Measurements from ENCODE around the gene AGO4.
"Not testable (repeated sequence)": the region's sequence is repeated elsewhere in the genome, so short reads cannot be mapped to it uniquely, and the experiment has no call there.

AGO4 gene

DNA sequence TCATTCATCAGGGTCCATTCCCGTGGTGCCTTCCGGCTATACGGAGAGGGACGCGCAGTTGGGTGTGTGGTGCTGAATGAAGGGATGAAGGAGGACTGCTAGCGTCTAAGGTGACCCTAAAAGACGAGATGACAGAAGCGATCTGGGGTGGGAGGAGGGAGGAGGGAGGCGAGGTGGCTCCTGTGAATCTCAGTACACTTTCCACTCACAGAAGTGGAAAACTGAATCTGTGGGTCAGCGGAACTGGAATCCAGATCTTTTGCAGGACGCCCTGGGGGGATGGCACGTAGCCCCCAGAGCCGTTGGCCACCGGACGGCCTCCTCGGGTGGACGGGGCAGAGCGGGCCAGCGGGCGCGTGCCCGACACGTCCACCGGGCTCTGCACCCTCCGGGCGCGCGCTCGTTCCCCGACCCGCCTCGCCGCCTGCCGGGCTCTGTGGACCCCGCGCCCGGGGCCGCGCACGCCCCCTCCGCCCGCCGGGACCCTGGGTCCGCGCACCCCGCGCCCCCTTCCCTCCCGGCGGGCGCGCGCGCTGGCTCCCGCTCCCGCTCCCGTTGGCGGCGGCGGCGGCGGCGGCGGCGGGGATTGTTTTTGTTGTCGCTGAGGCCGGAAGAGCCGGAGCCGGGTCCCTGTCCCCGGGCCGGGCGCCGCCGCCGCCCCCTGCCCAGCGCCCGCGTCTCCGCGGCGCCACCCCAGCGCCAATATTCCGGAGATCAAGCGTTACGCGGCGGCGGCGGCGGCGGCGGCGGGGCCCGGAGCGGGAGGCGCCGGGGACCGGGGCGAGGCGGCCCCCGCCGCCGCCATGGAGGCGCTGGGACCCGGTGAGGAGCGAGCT lies at the start of gene AGO4:
Gene AGO4, plus strand, starts transcription at position 403 of the 836 bp plus-strand sequence. Its CDS starts 401 bp downstream, at position 804.
- no peak for DNase-seq (ENCODE audit: low read depth)

DNA sequence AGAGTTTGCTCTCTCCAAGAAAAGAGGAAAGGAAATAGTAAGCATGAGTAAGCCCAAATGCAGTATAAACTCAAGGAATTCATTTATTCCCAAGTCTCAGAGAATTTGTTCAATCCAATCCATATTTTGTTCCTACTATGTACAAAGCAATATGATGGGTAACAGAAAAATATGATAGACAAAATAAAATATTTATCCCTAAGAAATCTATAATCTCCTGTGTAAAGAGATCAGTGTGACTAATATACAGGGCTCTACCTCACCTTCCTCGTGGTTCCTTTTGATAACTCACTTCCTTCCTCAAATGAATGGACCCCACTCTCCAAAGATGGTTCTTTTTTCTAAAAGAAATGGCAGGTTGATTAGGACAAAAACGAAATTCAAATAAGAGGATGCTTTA lies 45.7 kb upstream of the AGO4 start:
- DNase-seq (ENCODE audit: low read depth) = no peak

DNA sequence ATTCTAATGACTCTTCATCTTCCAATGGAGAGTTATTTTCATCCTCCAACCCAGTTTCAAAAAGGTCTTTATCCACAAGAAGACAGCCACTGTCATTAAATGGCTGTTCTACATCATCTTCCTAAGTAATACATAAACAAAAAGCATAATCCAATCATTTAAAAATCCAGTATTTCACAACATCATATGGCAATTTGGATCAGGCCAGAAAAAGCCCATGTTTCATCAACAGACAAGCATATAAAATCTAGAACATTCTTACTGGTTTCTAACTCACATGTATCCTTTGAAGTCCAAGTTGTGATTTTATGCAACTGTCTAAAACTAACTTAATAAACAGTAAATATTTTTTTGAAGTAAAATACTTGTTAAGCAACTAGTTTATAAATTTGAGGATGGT lies 44.6 kb upstream of the AGO4 start:
- DNase-seq (ENCODE audit: low read depth) = no peak

DNA sequence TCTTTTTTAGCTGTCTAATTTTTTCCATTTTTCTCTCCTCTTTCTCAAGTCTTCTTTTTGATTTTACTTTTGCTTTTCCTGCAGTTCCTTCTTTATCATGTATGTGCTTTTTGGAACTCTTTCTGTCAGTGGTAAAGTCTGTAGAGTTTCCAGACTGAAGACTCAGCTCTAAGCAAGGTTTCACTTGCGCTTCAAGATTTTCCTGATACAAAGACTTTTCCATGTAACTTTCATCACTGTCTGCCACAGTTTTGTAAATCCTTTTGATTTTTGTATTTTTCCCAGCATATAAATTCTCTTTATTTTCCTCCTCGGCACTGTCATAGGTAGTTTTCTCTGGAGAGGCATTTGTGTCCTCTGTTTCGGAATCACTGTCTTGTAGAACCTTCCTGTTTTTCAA lies 43.5 kb upstream of the AGO4 start:
- DNase-seq (ENCODE audit: low read depth) = no peak

DNA sequence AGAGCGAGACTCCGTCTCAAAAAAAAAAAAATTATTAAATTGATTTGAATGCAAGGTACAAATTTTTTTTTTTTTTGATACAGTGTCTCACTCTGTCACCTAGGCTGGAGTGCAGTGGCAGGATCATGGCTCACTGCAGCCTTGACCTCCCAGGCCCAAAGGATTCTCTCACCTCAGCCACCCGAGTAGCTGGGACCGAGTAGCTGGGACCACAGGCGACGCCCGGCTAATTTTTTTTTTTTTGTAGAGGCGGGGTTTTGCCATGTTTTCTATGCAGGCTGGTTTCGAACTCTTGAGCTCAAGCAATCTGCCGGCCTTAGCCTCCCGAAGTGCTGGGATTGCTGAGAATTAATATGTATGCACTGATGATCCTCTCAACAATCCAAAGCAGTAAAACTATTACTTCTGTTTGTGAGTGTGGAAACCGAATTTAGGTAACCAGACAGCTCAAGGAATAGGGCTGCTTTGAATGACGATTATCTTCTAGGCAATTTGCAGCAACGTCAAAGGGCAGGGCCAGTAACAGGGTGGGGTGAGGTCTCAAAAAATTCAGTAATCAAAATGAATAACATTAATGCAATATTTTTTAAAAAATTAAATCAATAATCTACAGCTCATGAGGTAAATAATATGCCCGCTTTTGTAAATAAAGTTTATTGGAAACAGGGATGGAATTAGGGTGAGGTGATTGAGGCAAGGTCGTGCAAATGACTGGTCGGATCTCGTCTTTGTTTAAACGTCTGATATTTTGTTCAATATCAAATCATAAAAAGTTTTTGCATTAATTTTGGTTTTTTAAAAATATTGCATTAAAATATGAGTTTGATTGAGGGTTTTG lies 39.2 kb upstream of the AGO4 start:
- DNase-seq (ENCODE audit: low read depth) = no peak

DNA sequence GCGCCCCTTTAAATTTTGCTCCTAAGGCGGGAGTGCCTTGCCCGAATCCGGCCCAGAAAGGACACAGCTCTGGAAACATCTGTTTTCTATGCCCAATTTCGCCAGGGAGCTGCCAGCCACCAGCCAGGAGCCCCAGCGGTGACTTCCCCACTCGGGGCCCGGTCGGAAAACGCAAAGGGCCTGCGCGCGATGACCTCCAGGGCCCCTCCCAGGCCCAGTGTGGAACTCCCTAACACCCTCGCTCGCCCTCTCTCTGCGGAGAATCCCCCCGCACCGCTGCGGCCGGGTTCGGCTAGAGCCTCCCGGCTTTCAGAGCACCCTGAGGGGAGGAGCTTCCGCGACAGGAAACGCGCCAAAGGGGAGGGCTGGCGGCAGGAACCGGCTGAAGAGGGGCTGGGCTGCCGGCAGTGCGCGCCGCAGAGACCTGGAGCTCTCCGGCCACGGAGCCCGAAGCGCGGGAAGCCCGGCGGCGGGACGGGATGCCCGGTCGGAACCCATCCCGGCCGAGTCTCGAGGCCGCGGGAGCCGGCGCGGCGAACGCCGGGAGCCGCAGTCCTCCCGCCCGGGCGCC lies 38.5 kb upstream of the AGO4 start:
- peak; percentile 41 for DNase-seq (ENCODE audit: low read depth)

DNA sequence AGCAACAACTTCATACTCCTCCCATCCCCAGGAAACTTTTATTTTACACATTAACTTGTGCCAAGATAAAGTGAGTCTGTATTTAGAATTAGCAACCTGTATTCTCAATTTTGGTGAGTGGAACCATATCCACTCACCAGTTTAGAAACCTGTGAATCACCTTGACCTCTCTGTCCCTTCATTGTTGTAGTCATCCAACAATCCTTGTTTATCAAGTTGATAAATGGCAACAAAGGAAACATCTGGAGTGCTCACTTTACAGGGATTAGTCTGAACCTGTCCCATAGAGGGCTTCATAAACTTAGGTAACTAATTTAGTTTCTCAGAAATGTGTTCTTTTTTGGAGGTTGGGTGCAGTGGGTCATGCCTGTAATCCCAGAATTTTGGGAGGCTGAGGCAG lies 34.1 kb upstream of the AGO4 start:
- DNase-seq (ENCODE audit: low read depth) = no peak

DNA sequence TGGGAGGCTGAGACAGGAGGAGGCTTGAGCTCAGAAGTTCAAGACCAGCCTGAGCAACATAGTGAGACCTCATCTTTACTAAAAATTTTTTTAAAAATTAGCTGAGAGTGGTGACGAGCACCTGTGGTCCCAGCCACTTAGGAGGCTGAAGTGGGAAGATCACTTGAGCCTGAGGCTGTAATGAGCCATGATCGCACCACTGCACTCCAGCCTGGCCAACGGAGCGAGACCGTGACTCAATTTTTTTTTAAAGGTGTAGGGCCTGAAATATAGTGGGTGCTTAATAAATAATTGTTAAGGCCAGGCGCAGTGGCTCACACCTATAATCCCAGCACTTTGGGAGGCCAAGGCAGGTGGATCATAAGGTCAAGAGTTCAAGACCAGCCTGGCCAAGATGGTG lies 31.6 kb upstream of the AGO4 start:
- DNase-seq (ENCODE audit: low read depth) = not testable (repeated sequence)

DNA sequence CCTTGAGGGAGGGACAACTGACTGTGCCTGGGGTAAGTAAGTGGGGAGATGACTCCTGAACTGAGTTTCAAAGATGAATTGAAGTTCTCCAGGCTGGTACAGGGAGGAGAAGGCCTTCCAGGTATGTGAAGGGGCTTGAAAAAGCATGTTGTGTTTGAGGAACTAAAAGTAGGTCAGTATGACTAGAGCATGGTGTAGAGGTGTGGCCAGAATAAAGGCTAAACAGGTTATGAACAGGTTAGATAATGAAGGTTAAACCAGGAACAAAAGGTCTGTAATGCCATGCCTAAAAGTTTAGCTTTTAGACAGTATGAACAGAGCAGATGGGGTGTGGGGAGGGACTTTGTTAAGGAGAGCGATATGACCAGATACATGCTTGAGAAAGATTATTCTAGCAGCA lies 30.7 kb upstream of the AGO4 start:
- DNase-seq (ENCODE audit: low read depth) = no peak

DNA sequence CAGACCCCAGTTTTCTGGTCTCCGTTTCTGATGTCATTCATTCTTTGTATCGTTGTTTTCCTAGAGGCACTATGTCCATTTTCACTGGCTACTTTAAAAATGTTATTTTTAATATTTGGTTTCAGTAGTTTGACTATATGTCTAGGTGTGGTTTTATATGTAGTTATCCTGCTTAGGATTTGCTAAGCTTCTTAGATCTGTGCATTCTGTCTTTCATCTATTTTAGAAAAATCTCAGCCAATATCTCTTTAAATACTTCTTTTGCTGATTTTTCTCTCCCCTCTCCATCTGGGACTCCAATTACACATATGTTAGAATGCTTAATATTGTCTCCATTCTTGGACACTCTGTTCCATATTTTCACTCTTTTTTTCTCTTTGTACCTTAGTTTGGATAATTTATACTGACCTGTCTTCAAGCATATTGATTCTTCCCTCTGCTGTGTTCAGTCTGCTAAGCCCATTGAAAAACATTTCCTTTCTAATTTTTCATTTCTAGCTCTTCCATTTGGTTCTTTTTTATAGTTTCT lies 24.7 kb upstream of the AGO4 start:
- DNase-seq (ENCODE audit: low read depth) = no peak

DNA sequence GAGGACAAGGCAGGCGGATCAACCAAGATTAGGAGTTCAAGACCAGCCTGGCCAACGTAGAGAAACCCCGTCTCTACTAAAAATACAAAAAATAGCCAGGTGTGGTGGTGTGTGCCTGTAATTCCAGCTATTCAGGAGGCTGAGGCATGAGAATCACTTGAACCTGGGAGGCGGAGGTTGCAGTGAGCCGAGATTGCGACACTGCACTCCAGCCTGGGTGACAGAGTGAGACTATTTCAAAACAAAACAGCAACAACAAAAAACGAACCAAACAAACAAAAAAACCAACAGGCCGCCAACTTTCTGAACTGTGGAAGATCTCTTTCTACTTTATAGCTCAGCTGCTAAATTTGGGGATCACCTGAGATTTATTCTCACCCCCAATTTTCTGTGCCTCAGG lies 23.5 kb upstream of the AGO4 start:
- not testable (repeated sequence) for DNase-seq (ENCODE audit: low read depth)

DNA sequence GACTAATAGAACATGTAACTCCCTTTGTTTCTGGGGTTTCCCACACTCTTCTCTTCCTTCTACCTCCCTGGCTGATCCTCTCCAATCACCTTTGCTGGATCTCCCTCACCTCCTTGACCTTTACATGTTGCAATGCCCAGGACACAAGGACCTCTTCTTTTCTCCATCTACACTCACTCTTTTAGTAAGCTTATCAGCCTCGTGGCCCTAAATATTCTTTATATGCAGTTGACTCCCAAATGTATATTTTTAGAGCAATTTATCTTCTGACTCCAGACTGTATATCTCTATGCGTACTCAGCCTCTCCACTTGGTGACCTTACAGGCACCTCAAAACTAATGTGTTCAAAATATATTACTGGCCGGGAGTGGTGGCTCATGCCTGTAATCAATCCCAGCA lies 19.7 kb upstream of the AGO4 start:
- DNase-seq (ENCODE audit: low read depth) = no peak

DNA sequence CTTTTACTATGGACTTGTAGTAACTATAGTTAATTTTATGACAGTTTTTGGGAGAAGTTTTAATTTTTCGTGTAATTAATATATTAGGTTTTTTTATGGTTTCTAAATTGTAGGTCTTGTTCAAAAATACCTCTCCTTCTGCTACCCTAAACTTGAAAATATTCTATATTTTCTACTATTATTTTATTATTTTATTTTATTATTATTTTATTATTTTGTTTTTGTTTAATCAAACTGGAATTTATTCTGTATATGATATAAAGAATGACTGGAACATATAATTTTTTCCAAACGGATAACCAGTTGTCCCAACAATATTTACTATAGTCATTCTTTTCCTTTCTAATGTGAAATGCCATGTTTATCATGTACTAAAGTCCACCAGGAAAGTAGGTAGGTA lies 17.1 kb upstream of the AGO4 start:
- DNase-seq (ENCODE audit: low read depth) = no peak

DNA sequence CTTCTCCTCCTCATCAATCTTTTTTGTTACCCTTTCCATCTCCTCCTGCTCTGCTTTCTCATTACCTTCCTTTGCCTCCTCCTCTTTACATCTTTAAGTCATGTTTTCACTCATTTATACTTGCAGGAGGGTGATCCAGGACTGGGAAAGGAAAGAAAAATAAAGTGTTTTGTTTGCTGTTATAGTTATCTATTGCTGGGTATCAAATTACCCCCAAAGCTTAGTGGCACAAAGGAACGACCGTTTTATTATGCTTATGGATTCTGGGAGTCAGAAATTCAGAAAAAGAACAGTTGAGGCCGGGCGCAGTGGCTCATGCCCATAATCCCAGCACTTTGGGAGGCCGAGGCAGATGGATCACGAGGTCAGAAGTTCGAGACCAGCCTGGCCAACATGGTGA lies 12.5 kb upstream of the AGO4 start:
- no peak for DNase-seq (ENCODE audit: low read depth)

DNA sequence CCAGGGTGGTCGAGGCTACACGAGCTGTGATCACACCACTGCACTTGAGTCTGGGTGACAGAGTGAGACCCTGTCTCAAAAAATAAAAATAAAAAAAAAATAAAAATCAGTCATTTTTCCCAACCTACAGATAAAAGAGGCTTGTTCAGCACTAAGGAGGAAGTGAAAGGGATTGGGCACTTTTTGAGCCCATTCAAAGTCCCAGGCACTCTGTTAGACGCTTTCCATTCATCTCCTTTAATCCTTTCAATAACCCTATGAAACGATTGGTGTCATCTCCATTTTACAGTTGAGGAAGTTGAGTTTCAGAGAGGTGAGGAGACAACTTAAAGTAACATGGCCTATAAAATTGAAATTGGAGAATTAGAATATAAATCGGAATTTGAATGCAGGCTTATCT lies 10.4 kb upstream of the AGO4 start:
- no peak for DNase-seq (ENCODE audit: low read depth)

DNA sequence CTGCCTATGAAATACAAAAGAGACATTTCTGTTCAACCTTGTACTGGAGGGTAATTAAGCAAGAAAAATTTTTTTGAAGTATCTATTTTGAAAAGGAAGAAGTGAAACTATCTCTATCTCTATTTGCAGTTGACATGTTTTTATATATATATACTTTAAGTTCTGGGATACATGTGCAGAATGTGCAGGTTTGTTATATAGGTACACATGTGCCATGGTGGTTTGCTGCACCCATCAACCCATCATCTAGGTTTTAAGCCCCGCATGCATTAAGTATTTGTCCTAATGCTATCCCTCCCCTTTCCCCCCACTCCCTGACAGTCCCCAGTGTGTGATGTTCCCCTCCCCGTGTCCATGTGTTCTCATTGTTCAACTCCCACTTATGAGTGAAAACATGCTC lies 9.8 kb upstream of the AGO4 start:
- not testable (repeated sequence) for DNase-seq (ENCODE audit: low read depth)

DNA sequence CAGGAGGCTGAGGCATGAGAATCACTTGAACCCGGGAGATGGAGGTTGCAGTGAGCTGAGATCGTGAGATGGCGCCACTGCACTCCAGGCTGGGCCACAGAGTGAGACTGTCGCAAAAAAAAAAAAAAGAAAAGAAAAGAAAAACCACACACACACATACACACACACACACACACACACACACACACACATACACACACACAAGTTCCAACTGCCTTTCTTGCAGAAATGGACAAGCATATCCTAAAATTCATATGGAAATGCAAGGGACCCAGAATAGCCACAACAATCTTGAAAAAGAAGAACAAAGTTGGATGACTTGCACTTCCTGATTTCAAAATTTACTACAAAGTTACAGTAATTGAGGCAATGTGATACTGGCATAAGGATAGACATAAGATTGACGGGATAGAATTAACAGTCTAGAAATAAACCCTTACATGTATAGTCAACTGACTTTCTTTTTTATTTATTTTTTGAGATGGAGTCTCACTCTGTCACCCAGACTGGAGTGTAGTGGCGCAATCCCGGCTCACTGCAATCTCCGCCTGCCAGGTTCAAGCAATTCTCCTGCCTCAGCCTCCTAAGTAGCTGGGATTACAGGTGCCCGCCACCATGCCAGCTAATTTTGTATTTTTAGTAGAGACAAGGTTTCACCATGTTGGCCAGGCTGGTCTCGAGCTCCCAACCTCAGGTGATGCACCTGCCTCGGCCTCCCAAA lies 7.5 kb upstream of the AGO4 start:
- not testable (repeated sequence) for DNase-seq (ENCODE audit: low read depth)

DNA sequence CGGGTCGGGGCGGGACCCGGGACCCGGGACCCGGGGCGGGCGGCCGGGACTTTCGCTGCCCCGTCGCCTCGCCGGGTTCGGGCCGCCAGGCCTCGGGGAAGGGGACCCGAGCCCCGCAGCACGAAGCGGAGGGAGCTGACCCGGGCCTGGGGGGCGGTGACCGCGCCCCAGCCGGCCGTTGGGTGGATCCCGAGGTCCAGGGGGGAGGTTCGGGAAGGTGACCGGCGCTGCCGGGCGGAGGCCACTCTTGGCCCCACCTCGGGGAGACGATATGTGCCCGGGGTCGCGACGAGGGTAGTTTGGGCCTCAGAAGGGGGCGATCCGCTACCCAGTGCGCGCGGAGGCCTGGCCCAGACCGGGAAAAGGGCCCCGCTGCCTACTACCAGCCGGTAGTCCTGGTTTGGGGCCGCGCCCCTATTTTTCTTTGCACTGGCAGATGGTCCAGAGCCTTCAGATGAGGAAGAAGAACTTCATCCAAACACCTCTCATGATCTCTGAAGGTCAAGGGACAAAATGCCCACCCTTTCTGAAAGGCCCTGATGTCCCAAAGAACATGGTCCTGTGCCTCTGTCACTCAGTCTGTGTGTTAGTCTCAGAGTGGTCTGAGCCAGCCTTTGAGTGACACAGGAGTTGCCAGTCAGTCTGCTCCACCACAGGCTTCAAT lies 766 bp downstream of the AGO4 start:
- no peak for DNase-seq (ENCODE audit: low read depth)

DNA sequence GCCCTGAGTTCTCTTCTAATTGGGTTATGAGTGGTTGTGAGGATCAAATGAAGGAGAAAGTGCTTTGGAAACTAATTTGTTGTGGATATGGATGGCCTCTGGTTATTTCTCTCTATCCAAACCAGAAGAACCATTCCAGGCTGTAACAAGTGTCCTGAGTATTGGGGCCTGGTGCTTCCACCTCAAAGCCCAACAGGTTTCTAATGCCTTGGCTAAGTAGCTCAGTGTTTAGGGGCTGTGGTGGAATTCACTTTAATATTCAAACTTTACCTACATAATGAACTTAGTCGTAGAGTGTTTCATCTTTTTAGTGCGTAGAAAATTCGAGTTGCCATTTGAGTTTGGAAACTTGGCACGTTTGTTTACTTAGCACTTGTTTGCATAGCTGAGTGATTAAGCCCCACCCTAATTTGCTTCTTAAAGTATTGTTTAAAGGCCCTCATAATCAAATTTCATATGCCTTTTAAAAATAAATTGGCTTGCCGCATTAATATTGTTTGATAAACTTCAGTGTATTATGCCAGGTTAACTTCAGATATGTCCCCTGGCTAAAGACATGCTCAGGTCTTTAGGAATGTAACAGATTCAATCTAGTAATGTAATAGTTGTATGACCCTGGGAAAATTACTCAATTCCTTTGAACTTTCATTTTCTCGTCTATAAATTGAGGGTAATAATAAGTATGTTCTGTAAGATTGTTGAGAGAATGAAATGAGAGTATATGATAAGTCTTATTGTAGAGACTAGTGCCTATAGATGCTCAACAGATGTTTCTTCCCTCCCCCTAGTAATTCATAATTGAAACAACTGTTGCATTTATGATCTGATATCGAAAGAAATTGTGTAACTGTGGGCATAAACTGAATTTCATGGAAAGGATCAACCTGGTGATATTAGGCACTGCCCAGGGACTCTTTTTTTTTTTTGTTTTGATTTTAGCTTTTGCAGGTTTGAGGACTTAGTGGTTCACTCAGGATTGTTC lies 1.6 kb downstream of the AGO4 start:
- DNase-seq (ENCODE audit: low read depth) = no peak

All from non-pigmented ciliary epithelial cell (primary cell).